GM19372 (cell line): ENCODE results near the gene TM7SF2.
"Not testable (repeated sequence)": the region's sequence is repeated elsewhere in the genome, so short reads cannot be mapped to it uniquely, and the experiment has no call there.

Experiments
- ATAC-seq: cut with Tn5 transposase; IDR thresholded peaks from one replicate; pipeline ENCODE4 v1.9.1; 2021; ENCODE audit warnings: mild to moderate bottlenecking, low read depth, moderate library complexity; ENCODE audit not compliant: unreplicated experiment

TM7SF2 gene

GRCh38 chr11:65150131-65150508 is 38.4 kb downstream of the TM7SF2 start:
- ATAC-seq: not testable (repeated sequence)

- no peak for ATAC-seq
Observed at GRCh38 chr11:65150509-65151299, 39.0 kb downstream of the TM7SF2 start.

GRCh38 chr11:65151331-65151899 is 39.7 kb downstream of the TM7SF2 start:
- no peak for ATAC-seq

GRCh38 chr11:65152122-65152521 is 40.5 kb downstream of the TM7SF2 start:
- no peak for ATAC-seq

- no peak for ATAC-seq
Observed at GRCh38 chr11:65156256-65156655, 44.6 kb downstream of the TM7SF2 start.

GRCh38 chr11:65156926-65157325 is 45.3 kb downstream of the TM7SF2 start:
- no peak for ATAC-seq

GRCh38 chr11:65157336-65157735 is 45.7 kb downstream of the TM7SF2 start:
- ATAC-seq: no peak

- no peak for ATAC-seq
Observed at GRCh38 chr11:65159012-65159411, 47.3 kb downstream of the TM7SF2 start.

GRCh38 chr11:65160643-65161042 is 49.0 kb downstream of the TM7SF2 start:
- ATAC-seq: no peak

- ATAC-seq: no peak
Observed at GRCh38 chr11:65163684-65164083, 52.0 kb downstream of the TM7SF2 start.
